GM23338 (cell line): ENCODE results near the gene DNAAF5. TPM values are rescaled to one million over a fixed set of nuclear protein-coding genes. Genes with fewer than 3 reads are reported as not detected.

Source experiments
- ATAC-seq: fragments of 200-7000 bp; cut with Tn5 transposase; 3 replicates; pipeline ENCODE4 v1.9.1; 2020
- DNase-seq: peaks from one replicate; pipeline ENCODE4 v3.0.0-alpha.2; 2015; ENCODE audit warnings: low spot score
- H2AFZ ChIP-seq: fragments of 200-600 bp; sonication (generic); 2 replicates; pipeline ENCODE4 v1.8.0; 2016; ENCODE audit warnings: antibody characterized with exemption, mild to moderate bottlenecking, moderate library complexity
- H3F3A ChIP-seq: fragments of 200-600 bp; sonication (generic); replicated peaks from 2 replicates; pipeline ENCODE4 v1.8.0; 2017; ENCODE audit warnings: antibody characterized with exemption, mixed run types, low read depth
- H3K27ac ChIP-seq: fragments of 200-600 bp; sonication (generic); 2 replicates; pipeline ENCODE4 v1.6.1; 2016; ENCODE audit warnings: low read depth
- H3K27me3 ChIP-seq: fragments of 200-600 bp; sonication (generic); 2 replicates; pipeline ENCODE4 v1.8.0; 2016; ENCODE audit warnings: mild to moderate bottlenecking, mixed run types, moderate library complexity; ENCODE audit not compliant: insufficient read depth
- H3K36me3 ChIP-seq: fragments of 200-600 bp; sonication (generic); 2 replicates; pipeline ENCODE4 v1.8.0; 2016; ENCODE audit warnings: mild to moderate bottlenecking; ENCODE audit not compliant: insufficient read depth
- H3K4me1 ChIP-seq: fragments of 200-600 bp; sonication (generic); 2 replicates; pipeline ENCODE4 v1.8.0; 2016; ENCODE audit warnings: mild to moderate bottlenecking, moderate library complexity; ENCODE audit not compliant: insufficient read depth
- H3K4me2 ChIP-seq: fragments of 200-600 bp; sonication (generic); 2 replicates; pipeline ENCODE4 v1.7.1; 2017; ENCODE audit warnings: mixed run types
- H3K4me3 ChIP-seq: fragments of 200-600 bp; sonication (generic); 2 replicates; pipeline ENCODE4 v1.6.1; 2016; ENCODE audit warnings: mixed run types
- H3K79me2 ChIP-seq: fragments of 200-600 bp; sonication (generic); replicated peaks from 2 replicates; pipeline ENCODE4 v1.8.0; 2017; ENCODE audit warnings: mild to moderate bottlenecking; ENCODE audit not compliant: insufficient read depth
- H3K9me2 ChIP-seq: fragments of 200-600 bp; sonication (generic); 2 replicates; pipeline ENCODE4 v1.8.0; 2017; ENCODE audit not compliant: insufficient read depth
- H4K20me1 ChIP-seq: fragments of 200-600 bp; sonication (generic); replicated peaks from 2 replicates; pipeline ENCODE4 v1.8.0; 2017; ENCODE audit warnings: mild to moderate bottlenecking; ENCODE audit not compliant: insufficient read depth
- H3K27ac Mint-ChIP-seq: 2 replicates; pipeline ENCODE4 v1.8.0; 2020; ENCODE audit warnings: inconsistent platforms, mild to moderate bottlenecking, moderate library complexity, mixed read lengths
- H3K27me3 Mint-ChIP-seq: 3 replicates; pipeline ENCODE4 v1.8.0; 2022; ENCODE audit warnings: low read depth, mild to moderate bottlenecking, moderate library complexity, mixed read lengths, inconsistent platforms; ENCODE audit not compliant: insufficient read depth, poor library complexity
- H3K36me3 Mint-ChIP-seq: 3 replicates; pipeline ENCODE4 v1.8.0; 2021; ENCODE audit warnings: low read depth, mild to moderate bottlenecking, inconsistent platforms, moderate library complexity, mixed read lengths
- H3K4me1 Mint-ChIP-seq: 3 replicates; pipeline ENCODE4 v1.8.0; 2020; ENCODE audit warnings: mild to moderate bottlenecking, inconsistent platforms, mixed read lengths
- H3K4me3 Mint-ChIP-seq: 3 replicates; pipeline ENCODE4 v1.8.0; 2021; ENCODE audit warnings: moderate library complexity, mild to moderate bottlenecking, inconsistent platforms, mixed read lengths
- H3K9me3 Mint-ChIP-seq: 3 replicates; pipeline ENCODE4 v1.8.0; 2020; ENCODE audit warnings: moderate library complexity, mild to moderate bottlenecking, inconsistent platforms, mixed read lengths
- CREB1 ChIP-seq: fragments of 250-450 bp; sonication (Bioruptor Pico); IDR thresholded peaks from 2 replicates; pipeline ENCODE4 v1.5.0; 2020; ENCODE audit warnings: low read depth, mild to moderate bottlenecking, moderate library complexity
- EZH2 ChIP-seq: fragments of 200-600 bp; sonication (generic); IDR thresholded peaks from one replicate; pipeline ENCODE4 v1.8.0; 2017; ENCODE audit warnings: antibody characterized with exemption, mild to moderate bottlenecking, low read depth; ENCODE audit not compliant: unreplicated experiment
- JUNB ChIP-seq: IDR thresholded peaks from one replicate; pipeline ENCODE4 v1.6.1; 2016; ENCODE audit warnings: antibody characterized with exemption; ENCODE audit not compliant: unreplicated experiment
- NANOG ChIP-seq: IDR thresholded peaks from 2 replicates; pipeline ENCODE4 v1.6.1; 2016; ENCODE audit warnings: antibody characterized with exemption, borderline replicate concordance
- POLR2AphosphoS5 ChIP-seq: IDR thresholded peaks from 2 replicates; pipeline ENCODE4 v1.6.1; 2016; ENCODE audit warnings: antibody characterized with exemption, low read depth
- STAT1 ChIP-seq: IDR thresholded peaks from one replicate; pipeline ENCODE4 v1.6.1; 2016; ENCODE audit warnings: antibody characterized with exemption; ENCODE audit not compliant: unreplicated experiment
- ZNF114 ChIP-seq: fragments of 250-450 bp; sonication (Bioruptor Pico); IDR thresholded peaks from 2 replicates; pipeline ENCODE4 v1.5.0; 2020; ENCODE audit warnings: mild to moderate bottlenecking, moderate library complexity
- ZNF331 ChIP-seq: fragments of 250-450 bp; sonication (Bioruptor Pico); IDR thresholded peaks from 2 replicates; pipeline ENCODE4 v1.5.0; 2020; ENCODE audit warnings: low read depth, mild to moderate bottlenecking, moderate library complexity
- polyA plus RNA-seq: library from polyadenylated mRNA; unstranded; fragments of >200 nt; fragmentation: Nextera tagmentation; extraction: Ambion mirVana; gene quantifications from 2 replicates; pipeline ENCODE4 v1.2.1, GENCODE V29; 2016
- total RNA-seq: library from RNA; depleted of rRNA; stranded (reverse); fragments of >200 nt; shearing (Covaris generic); gene quantifications from 2 replicates; pipeline ENCODE4 v1.2.3, GENCODE V29; 2014
- TF ChIP-seq, protein P1 (sequence below): IDR thresholded peaks from 2 replicates; pipeline ENCODE4 v1.6.1; 2016; ENCODE audit warnings: antibody characterized with exemption
- TF ChIP-seq, protein P2 (sequence below): IDR thresholded peaks from one replicate; pipeline ENCODE4 v1.6.1; 2018; ENCODE audit warnings: antibody characterized with exemption; ENCODE audit not compliant: unreplicated experiment
- TF ChIP-seq, protein P3 (sequence below), 2 experiments: fragments of 200-600 bp in 1 of 2; sonication (generic) in 1 of 2; conservative IDR thresholded peaks; 2 replicates each; pipeline versions ENCODE4 v1.5.1 to v1.6.1; 2016 to 2017; ENCODE audit warnings: antibody characterized with exemption in 2 of 2, low read depth in 2 of 2, mild to moderate bottlenecking in 2 of 2, moderate library complexity in 1 of 2
- TF ChIP-seq, protein P4 (sequence below): fragments of 250-450 bp; sonication (Bioruptor Pico); IDR thresholded peaks from 2 replicates; pipeline ENCODE4 v1.5.0; 2020; ENCODE audit warnings: mild to moderate bottlenecking, moderate library complexity

The DNAAF5 gene
- total and polyA plus RNA-seq, 2 experiments from 2014 or later: 20.4 to 86.7 TPM

DNA sequence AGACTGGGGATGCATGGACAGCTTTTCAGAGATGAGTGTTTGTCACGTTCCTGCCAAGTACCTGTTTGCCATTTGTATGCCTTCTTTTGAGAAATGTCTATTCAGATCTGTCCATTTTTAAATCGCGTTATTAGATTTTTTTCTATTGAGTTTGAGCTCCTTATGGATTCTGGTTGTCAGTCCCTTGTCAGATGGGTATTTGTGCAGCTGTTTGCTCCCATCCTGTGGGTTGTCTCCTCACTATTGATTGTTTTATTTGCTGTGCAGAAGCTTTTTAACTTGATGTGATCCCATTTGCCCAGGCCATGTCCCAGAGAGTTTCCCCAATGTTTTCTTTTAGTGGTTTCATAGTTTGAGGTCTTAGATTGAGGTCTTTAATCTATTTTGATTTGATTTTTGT, 6.1 kb downstream of the DNAAF5 start (continued):
- no peak for TF ChIP-seq NANOG
- TF ChIP-seq, protein P1, sequence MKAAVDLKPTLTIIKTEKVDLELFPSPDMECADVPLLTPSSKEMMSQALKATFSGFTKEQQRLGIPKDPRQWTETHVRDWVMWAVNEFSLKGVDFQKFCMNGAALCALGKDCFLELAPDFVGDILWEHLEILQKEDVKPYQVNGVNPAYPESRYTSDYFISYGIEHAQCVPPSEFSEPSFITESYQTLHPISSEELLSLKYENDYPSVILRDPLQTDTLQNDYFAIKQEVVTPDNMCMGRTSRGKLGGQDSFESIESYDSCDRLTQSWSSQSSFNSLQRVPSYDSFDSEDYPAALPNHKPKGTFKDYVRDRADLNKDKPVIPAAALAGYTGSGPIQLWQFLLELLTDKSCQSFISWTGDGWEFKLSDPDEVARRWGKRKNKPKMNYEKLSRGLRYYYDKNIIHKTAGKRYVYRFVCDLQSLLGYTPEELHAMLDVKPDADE: no peak
- no peak for TF ChIP-seq ZNF331 (CRISPR knock-in tag)
- TF ChIP-seq, protein P2, sequence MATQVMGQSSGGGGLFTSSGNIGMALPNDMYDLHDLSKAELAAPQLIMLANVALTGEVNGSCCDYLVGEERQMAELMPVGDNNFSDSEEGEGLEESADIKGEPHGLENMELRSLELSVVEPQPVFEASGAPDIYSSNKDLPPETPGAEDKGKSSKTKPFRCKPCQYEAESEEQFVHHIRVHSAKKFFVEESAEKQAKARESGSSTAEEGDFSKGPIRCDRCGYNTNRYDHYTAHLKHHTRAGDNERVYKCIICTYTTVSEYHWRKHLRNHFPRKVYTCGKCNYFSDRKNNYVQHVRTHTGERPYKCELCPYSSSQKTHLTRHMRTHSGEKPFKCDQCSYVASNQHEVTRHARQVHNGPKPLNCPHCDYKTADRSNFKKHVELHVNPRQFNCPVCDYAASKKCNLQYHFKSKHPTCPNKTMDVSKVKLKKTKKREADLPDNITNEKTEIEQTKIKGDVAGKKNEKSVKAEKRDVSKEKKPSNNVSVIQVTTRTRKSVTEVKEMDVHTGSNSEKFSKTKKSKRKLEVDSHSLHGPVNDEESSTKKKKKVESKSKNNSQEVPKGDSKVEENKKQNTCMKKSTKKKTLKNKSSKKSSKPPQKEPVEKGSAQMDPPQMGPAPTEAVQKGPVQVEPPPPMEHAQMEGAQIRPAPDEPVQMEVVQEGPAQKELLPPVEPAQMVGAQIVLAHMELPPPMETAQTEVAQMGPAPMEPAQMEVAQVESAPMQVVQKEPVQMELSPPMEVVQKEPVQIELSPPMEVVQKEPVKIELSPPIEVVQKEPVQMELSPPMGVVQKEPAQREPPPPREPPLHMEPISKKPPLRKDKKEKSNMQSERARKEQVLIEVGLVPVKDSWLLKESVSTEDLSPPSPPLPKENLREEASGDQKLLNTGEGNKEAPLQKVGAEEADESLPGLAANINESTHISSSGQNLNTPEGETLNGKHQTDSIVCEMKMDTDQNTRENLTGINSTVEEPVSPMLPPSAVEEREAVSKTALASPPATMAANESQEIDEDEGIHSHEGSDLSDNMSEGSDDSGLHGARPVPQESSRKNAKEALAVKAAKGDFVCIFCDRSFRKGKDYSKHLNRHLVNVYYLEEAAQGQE: no peak
- TF ChIP-seq STAT1: no peak
- TF ChIP-seq ZNF114: no peak
- TF ChIP-seq EZH2: no peak
- no peak for TF ChIP-seq POLR2AphosphoS5

DNA sequence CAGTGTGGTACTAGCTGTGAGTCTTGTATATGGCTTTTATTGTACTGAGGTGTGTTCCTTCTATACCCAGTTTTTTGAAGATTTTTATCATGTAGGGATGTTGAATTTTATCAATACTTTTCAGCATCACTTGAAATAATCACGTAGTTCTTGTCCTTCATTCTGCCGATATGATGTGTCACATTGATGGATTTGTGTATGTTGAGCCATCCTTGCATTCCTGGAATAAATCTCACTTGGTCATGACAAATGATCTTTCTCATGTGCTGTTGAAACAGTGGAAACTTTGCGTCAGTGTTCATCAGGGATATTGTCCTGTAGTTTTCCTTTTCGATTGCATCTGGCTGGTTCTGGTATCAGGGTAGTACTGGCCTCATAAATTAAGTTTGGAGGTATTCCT, 7.7 kb downstream of the DNAAF5 start:
- no peak for DNase-seq
- no peak overlapping the region for H3K4me2 ChIP-seq
- H3K36me3 ChIP-seq: peaks cover 3% of the 10 kb centered on the region; the same call in 1 of the 2 replicates
- no peak overlapping the region for H3K4me3 ChIP-seq
- H2AFZ ChIP-seq: no peak overlapping the region
- no peak overlapping the region for H3K27ac ChIP-seq
- no peak overlapping the region for H3K27ac Mint-ChIP-seq
- H3K27me3 Mint-ChIP-seq: no peaks in the 10 kb centered on the region
- no peak overlapping the region for H3K4me3 Mint-ChIP-seq
- peaks cover 91% of the 10 kb centered on the region for H3K79me2 ChIP-seq
- no peaks in the 10 kb centered on the region; the same call in 2 of the 3 replicates for H3K9me3 Mint-ChIP-seq
- H3K4me1 ChIP-seq: no peaks in the 10 kb centered on the region
- no peak for ATAC-seq
- H3K27me3 ChIP-seq: no peaks in the 10 kb centered on the region
- peaks cover 23% of the 10 kb centered on the region for H4K20me1 ChIP-seq
- peaks cover 24% of the 10 kb centered on the region for H3K36me3 Mint-ChIP-seq
- H3K4me1 Mint-ChIP-seq: no peaks in the 10 kb centered on the region; the same call in 1 of the 3 replicates
- H3F3A ChIP-seq: no peaks in the 10 kb centered on the region
- no peaks in the 10 kb centered on the region for H3K9me2 ChIP-seq
- no peak for TF ChIP-seq ZNF114
- TF ChIP-seq, protein P1: no peak
- no peak for TF ChIP-seq JUNB
- no peak for TF ChIP-seq STAT1
- no peak for TF ChIP-seq EZH2
- no peak for TF ChIP-seq CREB1
- TF ChIP-seq, protein P3, sequence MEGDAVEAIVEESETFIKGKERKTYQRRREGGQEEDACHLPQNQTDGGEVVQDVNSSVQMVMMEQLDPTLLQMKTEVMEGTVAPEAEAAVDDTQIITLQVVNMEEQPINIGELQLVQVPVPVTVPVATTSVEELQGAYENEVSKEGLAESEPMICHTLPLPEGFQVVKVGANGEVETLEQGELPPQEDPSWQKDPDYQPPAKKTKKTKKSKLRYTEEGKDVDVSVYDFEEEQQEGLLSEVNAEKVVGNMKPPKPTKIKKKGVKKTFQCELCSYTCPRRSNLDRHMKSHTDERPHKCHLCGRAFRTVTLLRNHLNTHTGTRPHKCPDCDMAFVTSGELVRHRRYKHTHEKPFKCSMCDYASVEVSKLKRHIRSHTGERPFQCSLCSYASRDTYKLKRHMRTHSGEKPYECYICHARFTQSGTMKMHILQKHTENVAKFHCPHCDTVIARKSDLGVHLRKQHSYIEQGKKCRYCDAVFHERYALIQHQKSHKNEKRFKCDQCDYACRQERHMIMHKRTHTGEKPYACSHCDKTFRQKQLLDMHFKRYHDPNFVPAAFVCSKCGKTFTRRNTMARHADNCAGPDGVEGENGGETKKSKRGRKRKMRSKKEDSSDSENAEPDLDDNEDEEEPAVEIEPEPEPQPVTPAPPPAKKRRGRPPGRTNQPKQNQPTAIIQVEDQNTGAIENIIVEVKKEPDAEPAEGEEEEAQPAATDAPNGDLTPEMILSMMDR (conservative IDR thresholded peaks at IDR 0.05; ENCODE audit: low read depth in 2 of 2): no peak
- TF ChIP-seq, protein P4, sequence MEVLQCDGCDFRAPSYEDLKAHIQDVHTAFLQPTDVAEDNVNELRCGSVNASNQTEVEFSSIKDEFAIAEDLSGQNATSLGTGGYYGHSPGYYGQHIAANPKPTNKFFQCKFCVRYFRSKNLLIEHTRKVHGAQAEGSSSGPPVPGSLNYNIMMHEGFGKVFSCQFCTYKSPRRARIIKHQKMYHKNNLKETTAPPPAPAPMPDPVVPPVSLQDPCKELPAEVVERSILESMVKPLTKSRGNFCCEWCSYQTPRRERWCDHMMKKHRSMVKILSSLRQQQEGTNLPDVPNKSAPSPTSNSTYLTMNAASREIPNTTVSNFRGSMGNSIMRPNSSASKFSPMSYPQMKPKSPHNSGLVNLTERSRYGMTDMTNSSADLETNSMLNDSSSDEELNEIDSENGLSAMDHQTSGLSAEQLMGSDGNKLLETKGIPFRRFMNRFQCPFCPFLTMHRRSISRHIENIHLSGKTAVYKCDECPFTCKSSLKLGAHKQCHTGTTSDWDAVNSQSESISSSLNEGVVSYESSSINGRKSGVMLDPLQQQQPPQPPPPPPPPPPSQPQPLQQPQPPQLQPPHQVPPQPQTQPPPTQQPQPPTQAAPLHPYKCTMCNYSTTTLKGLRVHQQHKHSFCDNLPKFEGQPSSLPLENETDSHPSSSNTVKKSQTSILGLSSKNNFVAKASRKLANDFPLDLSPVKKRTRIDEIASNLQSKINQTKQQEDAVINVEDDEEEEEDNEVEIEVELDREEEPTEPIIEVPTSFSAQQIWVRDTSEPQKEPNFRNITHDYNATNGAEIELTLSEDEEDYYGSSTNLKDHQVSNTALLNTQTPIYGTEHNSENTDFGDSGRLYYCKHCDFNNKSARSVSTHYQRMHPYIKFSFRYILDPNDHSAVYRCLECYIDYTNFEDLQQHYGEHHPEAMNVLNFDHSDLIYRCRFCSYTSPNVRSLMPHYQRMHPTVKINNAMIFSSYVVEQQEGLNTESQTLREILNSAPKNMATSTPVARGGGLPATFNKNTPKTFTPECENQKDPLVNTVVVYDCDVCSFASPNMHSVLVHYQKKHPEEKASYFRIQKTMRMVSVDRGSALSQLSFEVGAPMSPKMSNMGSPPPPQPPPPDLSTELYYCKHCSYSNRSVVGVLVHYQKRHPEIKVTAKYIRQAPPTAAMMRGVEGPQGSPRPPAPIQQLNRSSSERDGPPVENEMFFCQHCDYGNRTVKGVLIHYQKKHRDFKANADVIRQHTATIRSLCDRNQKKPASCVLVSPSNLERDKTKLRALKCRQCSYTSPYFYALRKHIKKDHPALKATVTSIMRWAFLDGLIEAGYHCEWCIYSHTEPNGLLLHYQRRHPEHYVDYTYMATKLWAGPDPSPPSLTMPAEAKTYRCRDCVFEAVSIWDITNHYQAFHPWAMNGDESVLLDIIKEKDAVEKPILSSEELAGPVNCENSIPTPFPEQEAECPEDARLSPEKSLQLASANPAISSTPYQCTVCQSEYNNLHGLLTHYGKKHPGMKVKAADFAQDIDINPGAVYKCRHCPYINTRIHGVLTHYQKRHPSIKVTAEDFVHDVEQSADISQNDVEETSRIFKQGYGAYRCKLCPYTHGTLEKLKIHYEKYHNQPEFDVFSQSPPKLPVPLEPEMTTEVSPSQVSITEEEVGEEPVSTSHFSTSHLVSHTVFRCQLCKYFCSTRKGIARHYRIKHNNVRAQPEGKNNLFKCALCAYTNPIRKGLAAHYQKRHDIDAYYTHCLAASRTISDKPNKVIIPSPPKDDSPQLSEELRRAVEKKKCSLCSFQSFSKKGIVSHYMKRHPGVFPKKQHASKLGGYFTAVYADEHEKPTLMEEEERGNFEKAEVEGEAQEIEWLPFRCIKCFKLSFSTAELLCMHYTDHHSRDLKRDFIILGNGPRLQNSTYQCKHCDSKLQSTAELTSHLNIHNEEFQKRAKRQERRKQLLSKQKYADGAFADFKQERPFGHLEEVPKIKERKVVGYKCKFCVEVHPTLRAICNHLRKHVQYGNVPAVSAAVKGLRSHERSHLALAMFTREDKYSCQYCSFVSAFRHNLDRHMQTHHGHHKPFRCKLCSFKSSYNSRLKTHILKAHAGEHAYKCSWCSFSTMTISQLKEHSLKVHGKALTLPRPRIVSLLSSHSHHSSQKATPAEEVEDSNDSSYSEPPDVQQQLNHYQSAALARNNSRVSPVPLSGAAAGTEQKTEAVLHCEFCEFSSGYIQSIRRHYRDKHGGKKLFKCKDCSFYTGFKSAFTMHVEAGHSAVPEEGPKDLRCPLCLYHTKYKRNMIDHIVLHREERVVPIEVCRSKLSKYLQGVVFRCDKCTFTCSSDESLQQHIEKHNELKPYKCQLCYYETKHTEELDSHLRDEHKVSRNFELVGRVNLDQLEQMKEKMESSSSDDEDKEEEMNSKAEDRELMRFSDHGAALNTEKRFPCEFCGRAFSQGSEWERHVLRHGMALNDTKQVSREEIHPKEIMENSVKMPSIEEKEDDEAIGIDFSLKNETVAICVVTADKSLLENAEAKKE (CRISPR knock-in tag): no peak
